K562 (cell line): Measurements from ENCODE around the gene PRKG1. TPM values are rescaled to one million over a fixed set of nuclear protein-coding genes. Genes with fewer than 3 reads are reported as not detected.

Experiments used
- ATAC-seq: fragments of 200-7000 bp; cut with Tn5 transposase; 3 replicates; pipeline ENCODE4 v1.9.1; 2020; ENCODE audit warnings: moderate library complexity
- BruUV-seq: library from RNA; stranded (reverse); fragments of 400-500 nt; replicated peaks from 2 replicates; lab custom pipeline; 2021; lab: Mats Ljungman, UMichigan
- CTCF ChIA-PET: fragments of 300-600 bp; formaldehyde crosslinking; extraction: SDS; loops from one replicate; lab custom pipeline; 2021; ENCODE audit warnings: low intra/inter-chr PET ratio; lab: Yijun Ruan, JAX
- POLR2A ChIA-PET: fragments of 300-600, 350-650 bp; sonication (Branson Sonifier 250); formaldehyde crosslinking; extraction: SDS; loops from one replicate; lab custom pipeline; 2021; ENCODE audit warnings: antibody characterized with exemption, inconsistent platforms; lab: Yijun Ruan, JAX
- DNase-seq, 4 experiments: peaks; one replicate each; pipeline versions ENCODE4 v3.0.0 to v3.0.0-alpha.2; 2011 to 2018; ENCODE audit warnings: low spot score in 3 of 4, mixed read lengths in 3 of 4; ENCODE audit errors: extremely low read depth in 1 of 4
- FAIRE-seq: peaks from 2 replicates; lab custom pipeline; 2011; peaks lifted over from hg19 to GRCh38; lab: Jason Lieb, UNC
- H2AFZ ChIP-seq: 2 replicates; pipeline ENCODE4 v1.6.0; 2011; ENCODE audit warnings: low read depth, low read length, control low read depth, inconsistent platforms
- H3K27ac ChIP-seq: fragments of 200-600 bp; 3 replicates; pipeline ENCODE4 v1.8.0; 2011; ENCODE audit warnings: low read depth, mild to moderate bottlenecking, control low read depth, inconsistent platforms, low read length, moderate library complexity, mixed read lengths; ENCODE audit errors: extremely low read depth
- H3K27me3 ChIP-seq, 2 experiments: fragments of 300-600 bp in 1 of 2; 2 replicates in 1 of 2; 3 replicates in 1 of 2; pipeline versions ENCODE4 v1.6.0 to v1.8.0; 2011; ENCODE audit warnings: inconsistent platforms in 2 of 2, low read length in 2 of 2, mild to moderate bottlenecking in 1 of 2, mixed read lengths in 1 of 2, moderate library complexity in 1 of 2; ENCODE audit not compliant: control insufficient read depth in 2 of 2, insufficient read depth in 2 of 2
- H3K36me3 ChIP-seq: fragments of 300-600 bp; 3 replicates; pipeline ENCODE4 v1.8.0; 2011; ENCODE audit warnings: mild to moderate bottlenecking, low read length, inconsistent platforms; ENCODE audit not compliant: control insufficient read depth, insufficient read depth
- H3K4me1 ChIP-seq, 2 experiments: fragments of 200-600 bp in 1 of 2; replicated peaks in 1 of 2; 2 replicates in 1 of 2; 3 replicates in 1 of 2; pipeline versions ENCODE4 v1.5.1 to v1.8.0; 2011; ENCODE audit warnings: inconsistent platforms in 2 of 2, low read length in 2 of 2, mild to moderate bottlenecking in 1 of 2, mixed read lengths in 1 of 2, moderate library complexity in 1 of 2; ENCODE audit not compliant: control insufficient read depth in 2 of 2, insufficient read depth in 2 of 2
- H3K4me2 ChIP-seq: 2 replicates; pipeline ENCODE4 v1.6.1; 2011; ENCODE audit warnings: low read length, control low read depth, inconsistent platforms, mixed read lengths; ENCODE audit not compliant: insufficient read depth
- H3K4me3 ChIP-seq: fragments of 200-600 bp; sonication (generic), shearing (Covaris generic); 2 replicates; pipeline ENCODE4 v1.5.1; 2016; ENCODE audit warnings: control low read depth, inconsistent platforms
- H3K79me2 ChIP-seq: fragments of 200-600 bp; 3 replicates; pipeline ENCODE4 v1.8.0; 2011; ENCODE audit warnings: low read length, inconsistent platforms; ENCODE audit not compliant: control insufficient read depth, insufficient read depth
- H3K9ac ChIP-seq, 2 experiments: 2 replicates each; pipeline versions ENCODE4 v1.6.0 to v1.6.1; 2011; ENCODE audit warnings: low read depth in 2 of 2, low read length in 2 of 2, control low read depth in 1 of 2, inconsistent platforms in 1 of 2, mild to moderate bottlenecking in 1 of 2, mixed read lengths in 1 of 2; ENCODE audit not compliant: insufficient read depth in 1 of 2
- H3K9me1 ChIP-seq: one replicate; pipeline ENCODE4 v1.6.0; 2011; ENCODE audit warnings: inconsistent platforms, mild to moderate bottlenecking, low read length, moderate library complexity; ENCODE audit not compliant: control insufficient read depth, insufficient read depth
- H3K9me3 ChIP-seq: replicated peaks from 2 replicates; pipeline ENCODE4 v1.5.1; 2011; ENCODE audit warnings: low read depth, low read length, inconsistent platforms; ENCODE audit not compliant: control insufficient read depth, insufficient read depth
- H4K20me1 ChIP-seq: replicated peaks from 2 replicates; pipeline ENCODE4 v1.6.1; 2011; ENCODE audit warnings: low read length, inconsistent platforms, mixed read lengths; ENCODE audit not compliant: control insufficient read depth, insufficient read depth
- GTF2F1 ChIP-seq: IDR thresholded peaks from 2 replicates; pipeline ENCODE4 v1.6.1; 2011; ENCODE audit warnings: low read depth, low read length, improper control_type of control experiment
- RFX1 ChIP-seq: fragments of 450-650 bp; IDR thresholded peaks from 2 replicates; pipeline ENCODE4 v1.6.1; 2016; ENCODE audit warnings: mild to moderate bottlenecking, moderate library complexity
- STAG1 ChIP-seq: sonication (generic); formaldehyde crosslinking; IDR thresholded peaks from 2 replicates; pipeline ENCODE4 v1.5.0; 2020; ENCODE audit warnings: missing genetic modification reagents, borderline replicate concordance
- STAT5B ChIP-seq: fragments of 250-450 bp; sonication (Bioruptor Pico); IDR thresholded peaks from 2 replicates; pipeline ENCODE4 v1.8.0; 2021; ENCODE audit warnings: mild to moderate bottlenecking, inconsistent platforms
- TFAM ChIP-seq: fragments of 250-450 bp; sonication (Bioruptor Pico); conservative IDR thresholded peaks from 2 replicates; pipeline ENCODE4 v1.5.0; 2021; ENCODE audit warnings: mild to moderate bottlenecking, moderate library complexity
- ZBTB11 ChIP-seq, 3 experiments: fragments of 200-800 bp in 1 of 3; fragments of 250-450 bp in 1 of 3; fragments of 450-650 bp in 1 of 3; sonication (Bioruptor Pico) in 1 of 3; sonication (Bioruptor generic) in 1 of 3; formaldehyde crosslinking in 1 of 3; IDR thresholded peaks; 2 replicates each; pipeline versions ENCODE4 v1.6.1 to v1.8.0; 2016 to 2022; ENCODE audit warnings: mild to moderate bottlenecking in 2 of 3, missing genetic modification characterization in 2 of 3, missing compliant biosample characterization in 1 of 3, moderate library complexity in 1 of 3
- WGBS: fragments of 100-300 bp; shearing (Covaris generic); methylation state at CpG from one replicate; pipeline ENCODE4 v1.1.6; 2016; ENCODE audit warnings: low coverage, mixed read lengths; ENCODE audit not compliant: insufficient coverage; ENCODE audit errors: missing lambda C conversion rate; 5-methylcytosine and 5-hydroxymethylcytosine counted together
- in situ Hi-C: fragments of 300-500 bp; cut with MboI; formaldehyde crosslinking; loops from 4 replicates; pipeline ENCODE4 v1.15.0; 2018; ENCODE audit warnings: inconsistent platforms, mixed read lengths
- intact Hi-C: fragments of 100-400 bp; cut with micrococcal nuclease; formaldehyde crosslinking; loops from 2 replicates; pipeline ENCODE4 v1.14.2; 2022
- polyA plus RNA-seq, 8 experiments: library from polyadenylated mRNA; depleted of rRNA in 4 of 8; stranded (reverse) in 5 of 8; unstranded in 3 of 8; fragments of >200 nt; fragmentation: Nextera tagmentation in 2 of 8; fragmentation: Illumina TruSeq in 1 of 8; extraction: Ambion mirVana in 2 of 8; extraction: Trizol in 1 of 8; gene quantifications; 2 replicates each; pipeline versions ENCODE4 v1.2.1 to v1.2.3, GENCODE V29; 2011 to 2014; ENCODE audit warnings: inconsistent platforms in 1 of 8, missing spikeins in 1 of 8
- total RNA-seq, 7 experiments: library from RNA; depleted of rRNA in 6 of 7; stranded (reverse); fragments of >200 nt in 6 of 7; fragmentation: Illumina TruSeq in 2 of 7; extraction: Trizol in 2 of 7; gene quantifications; 2 replicates each; pipeline versions ENCODE4 v1.2.1 to v1.2.3, GENCODE V29; 2011 to 2021; ENCODE audit warnings: low replicate concordance in 1 of 7
- TF ChIP-seq, protein P1 (sequence below): fragments of 450-650 bp; formaldehyde crosslinking; IDR thresholded peaks from 2 replicates; pipeline ENCODE4 v1.4.0; 2020; ENCODE audit warnings: mild to moderate bottlenecking, moderate library complexity

The PRKG1 gene
- total and polyA plus RNA-seq, 9 of the 15 experiments (the other 6 are each of a cell fraction or from before 2014, with no cell fraction given), result 0.22 TPM; not detected in 8

DNA sequence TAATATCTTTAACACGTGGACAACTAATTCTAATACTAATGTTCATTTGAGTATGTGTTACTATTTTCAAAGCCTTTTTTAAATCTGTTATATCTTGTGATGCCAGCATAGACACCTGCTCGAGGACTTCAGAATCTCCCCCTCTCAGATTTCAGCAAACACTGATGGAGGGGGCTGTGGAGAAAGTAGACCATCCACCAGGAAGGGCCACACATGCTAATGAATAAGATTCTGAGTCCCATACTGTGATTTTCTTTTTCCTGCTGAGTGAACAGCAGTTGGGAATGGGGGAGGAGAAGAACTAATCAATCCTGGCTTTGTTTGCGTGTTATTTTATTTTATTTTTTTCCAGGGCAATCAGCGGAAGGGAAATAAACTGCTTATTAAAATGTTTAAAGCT is 783.0 kb downstream of the PRKG1 start:
- ATAC-seq (no peak), FAIRE-seq (no peak), DNase-seq (no peak)
- no peak overlapping the region for H3K4me3 ChIP-seq
- H3K4me1 ChIP-seq, result no peaks in the 10 kb centered on the region
- no peak overlapping the region for H3K4me2 ChIP-seq
- 3% methylated on average over 4 of the region's 4 CpGs for WGBS
- no peaks in the 10 kb centered on the region for H3K79me2 ChIP-seq
- ChIA-PET CTCF (no interaction called here), POLR2A (no interaction called here)
- no peaks in the 10 kb centered on the region for H3K36me3 ChIP-seq
- H3K27ac ChIP-seq, result no peak overlapping the region
- in situ Hi-C loops, result no loop called here
- BruUV-seq, result no TSS peak
- no peak for TF ChIP-seq TFAM (CRISPR knock-in tag)
- H3K9ac ChIP-seq, result no peak overlapping the region
- H3K9me3 ChIP-seq, result no peaks in the 10 kb centered on the region; the same call in 1 of the 2 replicates
- no peaks in the 10 kb centered on the region for H3K9me1 ChIP-seq
- intact Hi-C loops, result no loop called here
- H2AFZ ChIP-seq, result no peak overlapping the region
- no peaks in the 10 kb centered on the region for H3K27me3 ChIP-seq
- H4K20me1 ChIP-seq, result no peaks in the 10 kb centered on the region

DNA sequence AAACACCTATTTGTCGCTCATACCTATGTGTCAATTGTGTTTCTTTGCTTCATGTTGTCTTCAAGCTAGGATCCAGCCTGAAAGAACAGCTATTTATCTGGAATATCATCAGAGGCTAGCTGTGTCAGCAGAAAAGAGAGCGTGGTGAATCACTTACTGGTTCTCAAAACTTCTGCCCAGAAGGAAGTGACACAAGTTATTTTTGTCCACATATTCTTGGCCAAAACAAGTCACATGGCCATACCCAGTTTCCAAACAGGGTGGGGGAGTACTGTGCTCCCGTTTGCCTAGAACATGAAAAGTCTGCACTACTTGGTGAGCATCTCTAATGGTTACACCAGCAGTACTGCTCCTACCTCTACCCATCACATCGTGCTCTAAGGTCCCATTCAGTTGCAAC is 786.0 kb downstream of the PRKG1 start:
- Histone ChIP-seq H3K4me2 (no peak overlapping the region), H3K4me3 (no peak overlapping the region), H3K79me2 (no peaks in the 10 kb centered on the region), H3K36me3 (no peaks in the 10 kb centered on the region), H2AFZ (no peak overlapping the region), H4K20me1 (no peaks in the 10 kb centered on the region), H3K27me3 (no peaks in the 10 kb centered on the region), H3K4me1 (no peaks in the 10 kb centered on the region), H3K27ac (no peak overlapping the region), H3K9ac (no peak overlapping the region), H3K9me3 (no peaks in the 10 kb centered on the region; the same call in 1 of the 2 replicates), H3K9me1 (no peaks in the 10 kb centered on the region)
- intact Hi-C loops (no loop called here), in situ Hi-C loops (no loop called here)
- no peak for DNase-seq
- 0% methylated on average over 4 of the region's 4 CpGs for whole genome bisulfite sequencing
- FAIRE-seq, result peak; percentile 15
- BruUV-seq, result no TSS peak
- CTCF ChIA-PET, result no interaction called here
- ATAC-seq, result no peak
- no peak for TF ChIP-seq STAG1
- no peak for TF ChIP-seq ZBTB11 (CRISPR knock-in tag; IDR thresholded peaks at IDR 0.05)
- no peak for TF ChIP-seq STAT5B (CRISPR knock-in tag)
- TF ChIP-seq, protein P1, sequence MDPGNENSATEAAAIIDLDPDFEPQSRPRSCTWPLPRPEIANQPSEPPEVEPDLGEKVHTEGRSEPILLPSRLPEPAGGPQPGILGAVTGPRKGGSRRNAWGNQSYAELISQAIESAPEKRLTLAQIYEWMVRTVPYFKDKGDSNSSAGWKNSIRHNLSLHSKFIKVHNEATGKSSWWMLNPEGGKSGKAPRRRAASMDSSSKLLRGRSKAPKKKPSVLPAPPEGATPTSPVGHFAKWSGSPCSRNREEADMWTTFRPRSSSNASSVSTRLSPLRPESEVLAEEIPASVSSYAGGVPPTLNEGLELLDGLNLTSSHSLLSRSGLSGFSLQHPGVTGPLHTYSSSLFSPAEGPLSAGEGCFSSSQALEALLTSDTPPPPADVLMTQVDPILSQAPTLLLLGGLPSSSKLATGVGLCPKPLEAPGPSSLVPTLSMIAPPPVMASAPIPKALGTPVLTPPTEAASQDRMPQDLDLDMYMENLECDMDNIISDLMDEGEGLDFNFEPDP (CRISPR knock-in tag), result no peak
- no peak for TF ChIP-seq RFX1
- no peak for TF ChIP-seq GTF2F1
- POLR2A ChIA-PET, result no interaction called here
